HS-27A (cell line): ENCODE measurements around the gene ZDHHC1.

Source experiments
- DNase-seq: peaks from one replicate; pipeline ENCODE4 v3.0.0-alpha.2; 2012; ENCODE audit warnings: low read depth, missing footprints

The ZDHHC1 gene, protein sequence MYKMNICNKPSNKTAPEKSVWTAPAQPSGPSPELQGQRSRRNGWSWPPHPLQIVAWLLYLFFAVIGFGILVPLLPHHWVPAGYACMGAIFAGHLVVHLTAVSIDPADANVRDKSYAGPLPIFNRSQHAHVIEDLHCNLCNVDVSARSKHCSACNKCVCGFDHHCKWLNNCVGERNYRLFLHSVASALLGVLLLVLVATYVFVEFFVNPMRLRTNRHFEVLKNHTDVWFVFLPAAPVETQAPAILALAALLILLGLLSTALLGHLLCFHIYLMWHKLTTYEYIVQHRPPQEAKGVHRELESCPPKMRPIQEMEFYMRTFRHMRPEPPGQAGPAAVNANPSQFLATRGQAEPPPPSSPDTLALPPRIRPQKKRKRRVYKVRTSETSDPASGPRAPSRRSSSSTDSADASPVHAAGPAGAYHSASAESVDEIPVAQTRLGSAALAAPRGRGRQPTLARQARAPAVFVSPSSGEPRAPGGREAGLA

DNA sequence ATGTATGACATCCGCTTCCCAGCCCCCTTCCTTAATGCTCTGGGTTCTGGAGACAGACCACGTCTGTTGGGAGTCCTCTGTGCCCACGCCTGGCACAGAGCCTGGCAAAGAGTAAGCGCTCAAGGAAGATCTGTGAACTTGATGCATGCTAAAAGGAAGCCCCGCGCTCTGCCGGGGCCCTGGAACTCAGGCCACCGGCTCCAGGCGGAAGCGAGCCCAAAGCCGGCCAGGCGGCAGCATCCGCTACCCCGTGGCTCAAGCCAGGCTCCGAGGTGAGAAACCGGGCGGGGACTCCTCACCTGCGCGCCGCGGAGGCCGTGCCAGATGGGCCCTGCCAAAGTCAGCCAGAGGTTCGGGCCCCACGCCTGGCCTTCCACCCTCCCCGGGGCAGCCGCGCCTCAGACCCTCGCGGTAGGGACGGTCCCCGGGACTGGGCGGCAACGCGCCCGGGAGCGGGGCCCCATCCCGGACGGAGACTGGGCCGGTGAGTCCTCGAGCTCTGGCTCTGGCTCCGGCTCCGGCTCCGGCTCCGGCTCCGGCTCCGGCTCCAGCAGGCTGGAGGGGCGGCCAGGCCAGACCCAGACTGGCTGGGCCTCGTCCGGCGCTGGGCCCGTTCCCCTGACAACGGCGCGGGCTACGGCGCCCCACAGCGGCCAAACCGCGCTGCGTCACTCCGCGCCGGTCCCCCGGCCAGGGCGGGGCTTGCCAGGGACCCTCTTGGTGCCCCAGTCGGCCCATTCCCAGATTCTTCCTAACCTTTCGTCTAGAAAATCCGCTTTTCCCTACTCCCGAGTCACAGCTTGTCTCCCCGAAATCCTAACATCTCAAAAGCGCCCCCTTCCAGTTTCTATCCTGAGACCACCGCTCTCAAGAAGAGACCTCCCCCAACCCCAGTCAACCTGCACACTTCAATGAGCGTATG lies at the start of gene ZDHHC1:
ZDHHC1 (minus strand) TSS at position 606 of the 922 bp plus-strand sequence. CDS start 8,702 bp downstream, outside the sequence.
- DNase-seq = no peak

DNA sequence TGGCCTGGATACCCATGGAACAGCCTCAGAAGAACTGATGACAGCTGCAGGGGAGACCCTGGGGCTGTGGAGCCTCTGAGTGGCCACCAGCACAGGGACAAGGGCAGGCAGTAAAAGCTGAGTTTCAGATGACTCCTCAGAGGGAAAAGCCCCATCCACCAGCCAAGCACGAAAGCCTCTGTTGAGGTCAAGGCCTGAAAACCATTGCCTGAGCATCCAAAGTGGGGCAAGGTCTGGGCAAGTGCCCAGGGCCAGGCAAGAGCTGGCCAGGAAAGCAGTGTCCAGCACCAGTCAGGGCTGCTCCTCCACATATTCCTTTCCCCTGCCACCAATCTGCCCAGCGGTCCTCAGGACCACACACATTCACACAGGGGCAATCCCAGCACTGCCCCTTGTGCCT lies 48.3 kb upstream of the ZDHHC1 start:
- DNase-seq = no peak

GRCh38 chr16:67463691-67464090 lies 47.4 kb upstream of the ZDHHC1 start:
- DNase-seq = no peak

DNA sequence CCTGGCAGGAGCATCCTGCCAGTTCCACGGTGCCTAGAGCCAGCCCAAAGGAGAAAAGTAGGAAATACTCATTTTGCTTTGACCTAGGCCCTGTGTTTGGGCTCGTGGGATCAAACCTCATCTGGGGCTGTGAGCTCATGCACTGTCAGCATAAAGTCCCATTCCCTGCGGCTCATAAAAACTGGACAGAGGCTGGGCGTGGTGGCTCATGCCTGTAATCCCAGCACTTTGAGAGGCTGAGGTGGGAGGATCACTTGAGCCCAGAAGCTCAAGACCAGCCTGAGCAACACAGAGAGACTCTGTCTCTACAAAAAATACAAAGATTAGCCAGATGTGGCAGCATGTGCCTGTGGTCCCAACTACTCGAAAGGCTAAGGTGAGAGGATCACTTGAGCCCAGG lies 46.8 kb upstream of the ZDHHC1 start:
- DNase-seq = no peak

GRCh38 chr16:67462279-67462655 lies 46.0 kb upstream of the ZDHHC1 start:
- DNase-seq = no peak

DNA sequence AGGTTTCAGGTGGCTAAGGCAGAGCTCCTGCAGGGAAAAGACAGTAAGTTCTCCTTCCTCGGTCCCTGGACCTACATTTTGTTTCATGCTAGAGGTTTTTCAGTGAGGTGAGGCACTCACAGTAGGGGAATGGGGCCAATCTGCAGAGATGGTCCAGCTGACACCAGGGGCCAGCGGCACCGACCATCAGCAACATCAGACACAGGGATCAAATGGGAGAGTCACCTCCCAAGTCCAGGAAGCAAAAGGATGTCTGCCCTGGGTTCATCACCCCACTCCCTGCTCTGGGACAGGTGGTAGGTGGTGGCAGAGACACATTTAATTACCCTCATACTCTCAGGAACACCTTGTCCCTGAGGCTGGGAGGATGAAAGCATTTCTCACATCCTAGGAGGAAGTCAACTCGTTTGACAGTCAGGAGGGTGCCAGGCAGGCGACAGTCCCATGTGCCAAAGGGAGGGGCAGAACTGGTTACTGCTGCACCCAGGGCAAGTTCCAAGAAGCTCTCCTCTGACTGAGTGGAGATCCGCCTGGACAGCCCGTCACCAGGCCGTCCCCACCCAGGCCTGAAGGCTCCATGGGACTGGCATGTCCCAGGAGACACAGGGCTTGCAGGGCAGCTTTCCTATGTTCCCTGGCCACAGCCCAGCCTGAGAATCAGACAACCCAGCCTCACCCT lies 45.5 kb upstream of the ZDHHC1 start:
- DNase-seq = no peak

GRCh38 chr16:67460961-67461360 lies 44.7 kb upstream of the ZDHHC1 start:
- DNase-seq = no peak

- DNase-seq = no peak
Measured at GRCh38 chr16:67460168-67460567, 43.9 kb upstream of the ZDHHC1 start.

DNA sequence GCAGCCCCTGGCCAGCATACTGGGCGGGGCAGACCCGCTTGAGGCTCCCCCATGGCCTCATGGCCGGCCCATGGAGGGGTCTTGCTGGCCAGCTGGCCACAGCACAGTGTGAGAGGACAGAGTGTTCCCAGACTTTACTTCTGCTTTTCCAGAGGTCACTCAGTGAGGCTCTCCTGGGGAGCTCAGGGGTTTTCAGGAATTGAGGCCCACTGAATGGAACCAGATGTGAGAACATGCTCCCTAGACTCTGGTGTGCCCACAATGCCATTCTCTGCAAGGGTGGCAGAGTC lies 43.5 kb upstream of the ZDHHC1 start:
- no peak for DNase-seq

- no peak for DNase-seq
Measured at GRCh38 chr16:67459066-67459860, 43.0 kb upstream of the ZDHHC1 start.

DNA sequence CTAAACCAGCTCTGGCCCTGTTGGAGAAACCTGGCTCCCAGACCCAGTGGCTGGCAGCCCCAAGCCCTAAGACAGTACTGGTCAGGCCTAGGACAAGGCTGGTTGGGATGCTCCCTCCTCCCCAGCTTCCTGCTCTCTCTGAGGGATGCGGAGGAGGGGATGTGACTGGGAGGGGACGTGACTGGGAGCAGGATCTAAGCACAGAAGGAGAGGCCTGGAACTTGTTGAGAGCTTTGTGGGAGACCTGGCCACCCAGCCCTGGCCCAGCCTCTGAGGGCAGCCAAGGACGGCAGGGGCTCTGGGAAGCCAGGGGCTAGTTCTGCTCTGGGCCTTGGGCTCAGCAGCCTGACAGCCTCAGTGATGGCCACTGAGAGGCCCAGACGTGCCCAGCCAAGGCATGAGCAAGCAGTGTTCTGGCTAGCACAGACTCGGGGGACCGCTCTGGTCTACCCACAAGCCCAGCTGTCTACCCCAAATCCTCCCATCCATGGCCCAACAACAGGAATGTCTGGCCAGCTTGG lies 41.9 kb upstream of the ZDHHC1 start:
- no peak for DNase-seq

DNA sequence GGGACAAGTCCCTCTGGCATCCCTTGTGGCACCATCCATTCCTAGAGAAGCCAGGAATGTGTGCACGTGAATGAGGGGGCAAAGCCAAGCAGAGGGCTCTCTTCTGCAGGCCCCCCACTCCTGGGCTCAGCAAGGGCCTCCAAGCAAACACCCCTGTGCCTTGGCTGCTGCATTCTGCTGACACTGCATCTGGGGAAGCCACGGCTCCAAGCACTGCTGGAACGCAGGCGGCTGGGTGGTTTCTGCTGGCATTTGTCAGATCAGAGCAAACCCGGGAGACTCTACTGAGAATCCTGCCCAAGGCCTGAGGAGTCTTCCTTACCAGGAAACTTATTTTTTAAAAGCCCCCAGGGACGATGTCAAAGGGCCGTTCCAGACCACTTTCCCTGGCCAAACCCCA lies 41.3 kb upstream of the ZDHHC1 start:
- DNase-seq = no peak

DNA sequence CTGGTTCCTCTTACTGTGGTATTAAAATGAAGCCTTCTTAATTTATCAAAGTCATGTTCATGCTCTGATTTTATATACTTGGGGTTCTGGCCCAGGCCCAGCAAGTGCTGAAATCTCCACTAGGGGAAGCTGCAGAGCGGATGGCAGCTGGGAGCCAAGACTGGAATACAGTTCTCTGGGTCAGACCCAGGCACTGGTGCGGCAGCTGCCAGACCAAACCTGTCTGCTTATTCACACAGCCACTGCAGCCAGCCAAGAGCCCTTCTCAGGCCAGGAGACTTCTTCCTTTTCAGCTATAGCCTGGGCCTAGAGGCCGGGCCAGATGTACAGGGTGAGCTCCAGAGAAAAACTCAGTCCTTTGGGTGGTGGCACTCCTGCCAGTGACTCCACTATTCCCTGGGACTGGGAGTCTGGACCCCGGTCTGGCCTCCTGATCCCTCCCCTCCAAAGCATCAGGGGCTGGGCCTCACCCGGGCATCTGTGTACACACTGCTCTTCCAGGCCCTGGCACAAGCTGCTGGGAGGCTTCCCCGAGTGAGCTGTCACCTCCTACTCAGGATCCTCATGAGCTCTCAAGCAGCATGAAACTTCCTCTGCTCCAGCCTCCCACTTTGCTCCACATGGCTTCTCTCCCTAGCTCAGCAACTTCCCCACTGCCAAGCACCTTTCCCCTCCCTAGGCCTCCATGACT lies 40.3 kb upstream of the ZDHHC1 start:
- no peak for DNase-seq

DNA sequence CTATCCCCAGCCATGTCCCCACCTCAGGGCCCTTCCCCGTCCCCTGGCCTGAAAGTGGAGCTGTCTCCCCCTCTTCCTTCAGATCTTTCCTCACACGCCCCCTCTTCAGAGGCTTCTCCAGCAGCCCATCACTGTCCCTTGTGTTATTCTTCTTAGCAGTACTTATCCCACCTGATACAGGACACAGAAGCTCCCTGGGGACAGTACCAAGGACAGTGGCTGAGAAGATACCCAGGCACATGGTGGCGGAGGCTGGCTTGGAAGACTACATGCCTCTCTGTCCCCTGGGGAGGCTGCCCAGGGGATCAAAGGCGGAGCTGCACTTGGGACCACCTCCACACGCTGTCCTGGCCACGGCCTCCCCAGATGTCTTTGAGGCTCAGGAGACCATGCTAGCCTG lies 38.6 kb upstream of the ZDHHC1 start:
- DNase-seq = no peak

DNA sequence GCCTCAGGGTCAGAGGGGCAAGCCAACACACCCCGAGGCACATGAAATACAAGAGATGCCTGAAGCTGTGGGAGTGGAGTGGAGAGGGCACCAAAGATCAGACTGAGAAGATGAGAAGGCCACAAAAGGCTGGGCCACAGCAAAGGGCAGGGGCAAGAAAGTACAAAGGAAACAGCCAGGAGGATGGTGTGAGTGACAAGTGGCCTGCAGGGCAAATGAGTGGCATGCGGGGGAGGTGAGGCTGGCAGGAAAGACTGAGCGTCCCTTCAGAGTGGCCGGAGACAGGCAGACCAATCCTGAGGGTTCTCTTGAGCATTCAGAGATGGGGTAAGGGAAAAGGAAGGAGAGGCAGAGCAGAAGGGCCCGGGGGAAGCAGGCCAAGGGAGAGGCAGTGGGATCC lies 37.8 kb upstream of the ZDHHC1 start:
- no peak for DNase-seq

GRCh38 chr16:67451704-67452435 lies 35.6 kb upstream of the ZDHHC1 start:
- DNase-seq = no peak

GRCh38 chr16:67451061-67451703 lies 34.9 kb upstream of the ZDHHC1 start:
- DNase-seq = no peak

DNA sequence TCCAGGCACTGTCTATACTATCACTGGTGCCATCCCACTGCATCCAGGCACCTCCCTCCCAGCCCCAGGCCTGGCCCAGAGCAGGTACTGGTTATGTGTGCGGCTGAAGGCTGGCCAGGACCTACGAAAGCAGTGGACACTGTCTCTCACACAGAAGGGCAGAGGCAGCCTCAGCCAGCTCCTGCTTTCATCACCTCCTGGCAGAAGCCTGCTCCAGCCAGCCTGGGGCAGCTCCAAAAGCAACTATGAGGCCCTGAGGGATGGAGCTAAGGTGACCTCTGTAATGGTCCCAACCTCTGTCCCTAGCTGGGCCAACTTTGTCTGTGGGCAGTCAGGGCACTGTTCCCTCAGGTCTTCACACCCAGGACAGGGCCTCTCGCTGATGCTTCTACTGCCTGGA lies 33.5 kb upstream of the ZDHHC1 start:
- DNase-seq = no peak

DNA sequence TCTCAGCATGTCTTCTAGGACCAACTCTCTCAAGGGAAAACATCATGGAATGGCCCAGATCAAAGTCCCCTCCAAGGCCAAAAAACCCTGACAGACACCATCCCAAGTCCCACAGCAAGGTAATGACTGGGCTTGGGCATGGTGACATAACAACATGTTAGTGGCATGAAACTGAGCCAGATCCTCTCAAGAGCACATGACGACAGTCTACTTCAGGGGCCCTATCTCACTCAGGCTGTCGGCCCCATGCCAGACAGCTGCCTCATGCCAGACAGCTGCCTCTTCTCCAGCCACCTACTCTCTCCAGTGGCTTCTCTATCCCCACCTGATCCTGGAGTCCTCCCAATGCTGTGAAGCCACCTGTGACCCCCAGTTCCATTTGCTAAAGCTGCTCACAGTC lies 33.1 kb upstream of the ZDHHC1 start:
- DNase-seq = no peak

DNA sequence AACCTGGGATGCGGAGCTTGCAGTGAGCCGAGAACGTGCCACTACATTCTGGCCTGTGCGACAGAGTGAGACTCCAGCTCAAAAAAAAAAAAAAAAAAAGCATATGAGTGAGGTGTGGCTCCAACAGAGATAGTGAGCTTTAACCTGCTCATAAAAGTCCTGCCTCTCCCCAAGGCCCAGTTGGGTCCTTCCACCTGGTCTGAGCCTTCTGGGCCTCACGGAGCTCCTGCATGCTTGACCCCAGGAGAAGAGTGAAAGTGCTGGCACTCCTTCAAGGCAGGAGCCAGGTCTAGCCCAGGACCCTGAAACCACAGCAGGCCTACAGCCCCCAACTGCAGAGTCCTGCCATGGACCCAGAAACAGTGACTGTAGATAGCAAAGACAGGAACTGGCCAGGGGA lies 32.3 kb upstream of the ZDHHC1 start:
- DNase-seq = no peak
